ENCODE measurements around the gene RXRB.

RXRB gene

GRCh38 chr6:33165581-33166258, 34.7 kb downstream of the RXRB start:
- no peaks in the 10 kb centered on the region for H3K27me3 ChIP-seq (ENCODE audit: insufficient read depth, poor library complexity, severe bottlenecking)
- no peak overlapping the region for H3K4me3 ChIP-seq (replicated peaks; ENCODE audit: insufficient read depth, low read length)
- DNase-seq (ENCODE audit: low read depth in 1 of 2, low spot score in 1 of 2): no peak
- no peak overlapping the region for H3K27ac ChIP-seq (replicated peaks)
- no peak for TF ChIP-seq CTCF (IDR thresholded peaks at IDR 0.05; ENCODE audit: insufficient read depth, low read length)
- TF ChIP-seq REST (IDR thresholded peaks at IDR 0.05; ENCODE audit: insufficient replicate concordance, low read depth): no peak
- no peak for TF ChIP-seq POLR2AphosphoS5 (IDR thresholded peaks at IDR 0.05; ENCODE audit: low read depth)
- no peak for TF ChIP-seq SPI1 (IDR thresholded peaks at IDR 0.05; ENCODE audit: borderline replicate concordance, low read depth)
- TF ChIP-seq GABPA (IDR thresholded peaks at IDR 0.05; ENCODE audit: low read depth): no peak

- DNase-seq (ENCODE audit: low read depth in 1 of 2, low spot score in 1 of 2): no peak
- Histone ChIP-seq H3K27me3 (ENCODE audit: insufficient read depth, poor library complexity, severe bottlenecking) (no peaks in the 10 kb centered on the region), H3K27ac (replicated peaks) (no peak overlapping the region), H3K4me3 (replicated peaks; ENCODE audit: insufficient read depth, low read length) (no peak overlapping the region)
- TF ChIP-seq GABPA (IDR thresholded peaks at IDR 0.05; ENCODE audit: low read depth) (no peak), POLR2AphosphoS5 (IDR thresholded peaks at IDR 0.05; ENCODE audit: low read depth) (no peak), CTCF (IDR thresholded peaks at IDR 0.05; ENCODE audit: insufficient read depth, low read length) (no peak), SPI1 (IDR thresholded peaks at IDR 0.05; ENCODE audit: borderline replicate concordance, low read depth) (no peak), REST (IDR thresholded peaks at IDR 0.05; ENCODE audit: insufficient replicate concordance, low read depth) (no peak)
Observed at GRCh38 chr6:33164665-33165373, 35.6 kb downstream of the RXRB start.

- TF ChIP-seq POLR2AphosphoS5 (IDR thresholded peaks at IDR 0.05; ENCODE audit: low read depth) (no peak), CTCF (IDR thresholded peaks at IDR 0.05; ENCODE audit: insufficient read depth, low read length) (no peak), GABPA (IDR thresholded peaks at IDR 0.05; ENCODE audit: low read depth) (no peak), REST (IDR thresholded peaks at IDR 0.05; ENCODE audit: insufficient replicate concordance, low read depth) (no peak), SPI1 (IDR thresholded peaks at IDR 0.05; ENCODE audit: borderline replicate concordance, low read depth) (no peak)
- no peak for DNase-seq (ENCODE audit: low read depth in 1 of 2, low spot score in 1 of 2)
- Histone ChIP-seq H3K27me3 (ENCODE audit: insufficient read depth, poor library complexity, severe bottlenecking) (no peaks in the 10 kb centered on the region), H3K4me3 (replicated peaks; ENCODE audit: insufficient read depth, low read length) (no peak overlapping the region), H3K27ac (replicated peaks) (no peak overlapping the region)
Observed at GRCh38 chr6:33164176-33164575, 36.3 kb downstream of the RXRB start.

All from HL-60 (cell line).